Non-pigmented ciliary epithelial cell (primary cell): ENCODE data around the gene ATM.
A peak's percentile ranks its signal among the peaks of the same experiment; 100 is the strongest.

ENCODE experiments used
- DNase-seq: peaks from one replicate; pipeline ENCODE4 v3.0.0-alpha.2; 2010; ENCODE audit warnings: low read depth

Gene ATM, protein sequence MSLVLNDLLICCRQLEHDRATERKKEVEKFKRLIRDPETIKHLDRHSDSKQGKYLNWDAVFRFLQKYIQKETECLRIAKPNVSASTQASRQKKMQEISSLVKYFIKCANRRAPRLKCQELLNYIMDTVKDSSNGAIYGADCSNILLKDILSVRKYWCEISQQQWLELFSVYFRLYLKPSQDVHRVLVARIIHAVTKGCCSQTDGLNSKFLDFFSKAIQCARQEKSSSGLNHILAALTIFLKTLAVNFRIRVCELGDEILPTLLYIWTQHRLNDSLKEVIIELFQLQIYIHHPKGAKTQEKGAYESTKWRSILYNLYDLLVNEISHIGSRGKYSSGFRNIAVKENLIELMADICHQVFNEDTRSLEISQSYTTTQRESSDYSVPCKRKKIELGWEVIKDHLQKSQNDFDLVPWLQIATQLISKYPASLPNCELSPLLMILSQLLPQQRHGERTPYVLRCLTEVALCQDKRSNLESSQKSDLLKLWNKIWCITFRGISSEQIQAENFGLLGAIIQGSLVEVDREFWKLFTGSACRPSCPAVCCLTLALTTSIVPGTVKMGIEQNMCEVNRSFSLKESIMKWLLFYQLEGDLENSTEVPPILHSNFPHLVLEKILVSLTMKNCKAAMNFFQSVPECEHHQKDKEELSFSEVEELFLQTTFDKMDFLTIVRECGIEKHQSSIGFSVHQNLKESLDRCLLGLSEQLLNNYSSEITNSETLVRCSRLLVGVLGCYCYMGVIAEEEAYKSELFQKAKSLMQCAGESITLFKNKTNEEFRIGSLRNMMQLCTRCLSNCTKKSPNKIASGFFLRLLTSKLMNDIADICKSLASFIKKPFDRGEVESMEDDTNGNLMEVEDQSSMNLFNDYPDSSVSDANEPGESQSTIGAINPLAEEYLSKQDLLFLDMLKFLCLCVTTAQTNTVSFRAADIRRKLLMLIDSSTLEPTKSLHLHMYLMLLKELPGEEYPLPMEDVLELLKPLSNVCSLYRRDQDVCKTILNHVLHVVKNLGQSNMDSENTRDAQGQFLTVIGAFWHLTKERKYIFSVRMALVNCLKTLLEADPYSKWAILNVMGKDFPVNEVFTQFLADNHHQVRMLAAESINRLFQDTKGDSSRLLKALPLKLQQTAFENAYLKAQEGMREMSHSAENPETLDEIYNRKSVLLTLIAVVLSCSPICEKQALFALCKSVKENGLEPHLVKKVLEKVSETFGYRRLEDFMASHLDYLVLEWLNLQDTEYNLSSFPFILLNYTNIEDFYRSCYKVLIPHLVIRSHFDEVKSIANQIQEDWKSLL (N-terminal part only)

DNA sequence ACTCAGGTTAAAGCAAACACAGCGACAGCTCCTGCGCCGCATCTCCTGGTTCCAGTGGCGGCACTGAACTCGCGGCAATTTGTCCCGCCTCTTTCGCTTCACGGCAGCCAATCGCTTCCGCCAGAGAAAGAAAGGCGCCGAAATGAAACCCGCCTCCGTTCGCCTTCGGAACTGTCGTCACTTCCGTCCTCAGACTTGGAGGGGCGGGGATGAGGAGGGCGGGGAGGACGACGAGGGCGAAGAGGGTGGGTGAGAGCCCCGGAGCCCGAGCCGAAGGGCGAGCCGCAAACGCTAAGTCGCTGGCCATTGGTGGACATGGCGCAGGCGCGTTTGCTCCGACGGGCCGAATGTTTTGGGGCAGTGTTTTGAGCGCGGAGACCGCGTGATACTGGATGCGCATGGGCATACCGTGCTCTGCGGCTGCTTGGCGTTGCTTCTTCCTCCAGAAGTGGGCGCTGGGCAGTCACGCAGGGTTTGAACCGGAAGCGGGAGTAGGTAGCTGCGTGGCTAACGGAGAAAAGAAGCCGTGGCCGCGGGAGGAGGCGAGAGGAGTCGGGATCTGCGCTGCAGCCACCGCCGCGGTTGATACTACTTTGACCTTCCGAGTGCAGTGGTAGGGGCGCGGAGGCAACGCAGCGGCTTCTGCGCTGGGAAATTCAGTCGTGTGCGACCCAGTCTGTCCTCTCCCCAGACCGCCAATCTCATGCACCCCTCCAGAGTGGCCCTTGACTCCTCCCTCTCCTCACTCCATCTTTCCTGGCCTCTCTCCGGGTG lies at the start of gene ATM, which contains the start of gene NPAT:
ATM (plus strand) TSS at position 494 of the 774 bp plus-strand sequence. CDS start 4,558 bp downstream, outside the sequence.
NPAT (minus strand) TSS at position 65 of the 774 bp plus-strand sequence. CDS start 102 bp downstream, outside the sequence.
- peak; percentile 97 for DNase-seq

DNA sequence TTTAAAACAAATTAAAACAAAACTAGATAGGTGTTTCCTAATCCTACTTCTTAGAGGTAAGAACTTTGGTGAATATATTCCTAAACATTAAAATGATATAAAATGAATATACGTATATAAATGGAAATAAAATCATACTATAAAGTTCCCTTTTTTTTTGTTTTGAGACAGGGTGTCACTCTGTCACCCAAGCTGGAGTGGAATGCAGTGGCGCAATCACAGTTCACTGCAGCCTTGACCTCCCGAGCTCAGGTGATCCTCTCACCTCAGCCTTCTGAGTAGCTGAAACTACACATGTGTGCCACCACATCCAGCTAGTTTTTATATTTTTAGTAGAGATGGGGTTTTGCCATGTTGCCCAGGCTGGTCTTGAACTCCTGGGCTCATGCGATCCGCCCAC lies 45.3 kb upstream of the ATM start:
- DNase-seq = no peak

DNA sequence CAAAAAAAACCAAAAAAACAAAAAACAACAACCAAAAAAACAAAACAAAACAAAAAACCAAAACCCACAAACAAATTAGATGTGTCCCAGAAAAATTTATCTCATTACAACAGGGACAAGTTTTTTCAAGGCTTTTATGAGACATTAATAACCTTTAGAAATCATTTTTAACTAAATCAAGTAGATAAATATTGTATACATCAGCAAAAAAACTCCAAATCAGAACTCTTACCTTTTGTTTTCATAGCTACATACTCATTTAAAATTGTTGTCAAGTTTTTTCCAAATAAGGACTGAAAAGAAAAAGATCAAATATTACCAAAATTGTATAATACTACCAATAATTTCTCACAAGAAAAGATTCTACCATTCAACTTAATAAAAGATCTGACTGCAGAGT lies 29.1 kb upstream of the ATM start:
- DNase-seq = no peak

DNA sequence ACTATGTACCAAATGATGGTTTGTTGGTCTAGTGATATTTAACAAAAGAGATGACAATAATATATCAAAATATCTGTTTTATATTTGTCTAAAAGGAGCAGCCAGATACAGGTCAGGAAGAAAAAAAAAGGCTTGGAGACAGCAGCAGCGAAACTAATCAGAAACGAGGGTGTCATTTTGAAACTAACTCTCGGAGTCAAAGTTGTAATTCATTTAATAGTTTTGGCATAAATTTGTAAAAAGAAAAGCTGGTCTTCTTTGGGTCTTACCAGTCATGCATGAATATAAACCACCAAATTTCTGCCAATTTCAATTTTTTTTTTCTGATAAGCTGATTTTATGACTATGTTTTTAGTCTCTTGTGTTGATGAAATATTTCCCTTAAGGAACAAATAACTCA lies 26.0 kb upstream of the ATM start:
- no peak for DNase-seq

DNA sequence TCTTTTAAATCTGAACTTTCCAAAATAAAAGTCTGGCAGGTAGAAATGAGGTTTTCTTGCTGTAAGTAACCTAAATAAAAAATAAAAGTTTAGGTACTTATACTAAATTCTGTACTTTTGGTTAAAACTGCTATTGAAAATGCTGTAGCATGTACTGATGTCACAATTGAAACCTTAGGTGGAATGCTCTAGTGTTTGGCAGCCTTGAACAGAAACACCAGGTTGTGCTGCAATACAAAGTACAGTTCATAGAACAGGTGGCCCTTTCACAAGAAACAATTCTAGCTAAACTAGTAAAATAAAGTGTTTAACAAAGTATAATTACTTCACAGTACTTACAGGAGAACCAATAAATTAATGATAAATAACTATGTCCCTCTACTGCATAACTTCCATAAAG lies 25.5 kb upstream of the ATM start:
- no peak for DNase-seq

DNA sequence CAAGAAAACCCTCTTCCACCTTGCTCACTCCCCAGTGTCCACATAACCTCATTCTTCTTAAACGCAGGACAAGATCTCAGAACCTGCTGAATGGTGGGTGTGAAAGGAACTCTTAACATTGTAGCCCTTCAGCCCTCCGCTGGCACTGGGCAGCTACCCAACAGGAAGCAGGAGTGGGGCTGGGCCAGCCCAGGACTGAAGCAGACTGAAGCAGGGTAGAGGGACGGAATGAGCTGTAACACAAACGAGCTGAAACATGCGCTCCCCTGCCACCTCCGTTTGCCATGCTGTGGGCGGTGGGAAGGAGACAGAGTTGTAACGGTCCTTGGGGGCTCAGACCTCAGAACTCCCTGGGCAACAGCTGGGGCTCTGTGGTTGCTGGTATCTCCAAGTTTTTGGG lies 24.0 kb upstream of the ATM start:
- no peak for DNase-seq

DNA sequence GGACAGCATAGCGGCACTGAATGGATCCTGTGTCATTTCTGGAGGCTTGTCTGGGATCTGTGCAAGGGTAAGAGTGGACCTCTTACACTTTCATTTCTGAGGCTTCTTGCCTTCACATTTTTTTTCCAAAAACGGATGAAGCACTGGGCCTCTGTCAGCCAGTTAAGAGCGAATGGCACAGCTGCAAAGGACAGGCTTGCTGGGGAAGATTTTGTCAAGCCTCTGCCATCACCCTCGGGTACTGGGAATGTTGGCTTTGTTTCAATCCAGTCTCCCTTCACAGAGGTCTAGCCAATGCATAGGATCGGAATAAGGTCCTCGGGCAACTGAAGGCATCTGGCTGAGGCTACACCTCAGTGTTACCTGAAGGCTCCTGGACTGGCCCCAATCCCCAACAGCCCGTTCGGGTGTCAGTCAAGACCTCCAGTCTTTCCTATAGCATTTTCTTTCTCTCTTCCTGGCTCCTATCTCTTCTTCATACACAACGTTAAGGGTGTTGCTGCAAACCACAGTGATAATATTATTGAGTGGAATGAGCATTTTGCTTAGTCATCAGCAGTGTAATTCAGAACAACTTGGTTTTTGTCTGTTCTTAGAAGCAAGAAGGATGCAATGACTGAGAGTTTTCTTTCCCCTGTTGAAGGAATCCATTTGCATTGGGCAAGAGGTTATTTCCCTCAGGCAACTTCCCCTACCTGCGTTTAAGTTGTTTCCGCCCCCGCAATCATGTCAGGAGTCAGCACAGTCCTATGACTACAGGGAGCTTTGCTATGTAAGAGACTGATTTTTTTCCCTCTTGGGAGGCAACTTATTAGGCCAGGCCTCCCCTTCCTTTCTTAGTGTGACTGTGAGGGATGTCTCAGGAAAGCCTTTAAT lies 23.2 kb upstream of the ATM start:
- peak; percentile 26 for DNase-seq

DNA sequence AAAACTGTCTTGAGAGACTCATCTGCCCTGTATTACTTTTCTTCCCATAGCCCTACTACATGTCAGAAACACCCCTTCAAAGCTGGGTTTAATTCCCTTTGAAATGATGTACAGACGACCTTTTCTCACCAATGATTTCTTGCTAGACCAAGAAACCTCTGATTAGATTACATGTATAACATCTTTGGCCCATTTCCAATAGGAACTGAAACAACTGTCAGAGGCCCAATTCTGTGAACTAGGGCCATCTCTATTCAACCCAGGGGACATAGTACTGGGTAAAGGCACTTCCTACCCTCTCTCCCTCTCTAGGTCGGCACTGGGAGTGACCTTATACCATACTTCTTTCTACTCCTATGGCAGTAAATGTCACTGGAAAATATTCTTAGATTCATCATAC lies 19.8 kb upstream of the ATM start:
- no peak for DNase-seq

DNA sequence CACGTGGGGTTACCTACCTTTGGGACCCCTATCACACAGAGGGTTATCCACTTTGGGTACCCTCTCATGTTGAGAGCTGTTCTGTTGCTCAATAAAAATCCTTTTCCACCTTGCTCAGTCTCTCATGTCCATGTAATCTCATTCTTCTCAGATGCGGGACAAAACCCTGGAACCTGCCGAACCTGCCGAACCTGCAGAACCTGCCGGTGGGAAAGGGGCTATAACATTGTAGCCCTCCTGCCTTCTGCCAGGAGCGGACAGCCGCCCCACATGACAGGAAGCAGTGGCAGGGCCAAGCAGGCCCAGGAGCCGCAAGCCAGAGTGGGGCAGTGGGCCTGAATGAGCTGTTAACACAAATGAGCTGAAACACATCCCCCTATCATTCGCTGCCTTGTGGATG lies 18.5 kb upstream of the ATM start:
- DNase-seq = no peak

DNA sequence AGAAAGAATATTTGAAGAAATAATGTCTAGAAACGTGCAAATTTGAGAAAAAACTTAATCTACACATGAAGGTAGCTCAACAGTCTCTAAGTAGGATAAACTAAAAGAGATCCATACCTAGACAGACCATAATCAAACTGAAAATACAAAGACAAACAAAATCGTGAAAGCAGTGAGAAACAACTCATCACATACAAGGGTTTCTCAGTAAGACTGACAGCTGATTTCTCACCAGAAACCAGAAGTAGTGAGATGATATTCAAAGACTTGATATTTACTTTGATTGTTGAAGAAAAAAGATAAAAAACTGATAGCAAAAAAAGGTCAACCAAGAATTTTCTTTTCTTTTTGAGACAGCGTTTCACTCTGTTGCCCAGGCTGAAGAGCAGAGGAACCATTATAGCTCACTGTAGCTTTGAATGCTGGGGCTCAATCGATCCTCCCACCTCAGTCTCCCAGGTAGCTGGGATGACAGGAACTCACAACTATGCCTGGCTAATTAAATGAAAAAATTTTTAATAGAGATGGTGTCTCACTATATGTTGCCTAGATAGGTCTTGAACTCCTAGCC lies 17.9 kb upstream of the ATM start:
- no peak for DNase-seq

DNA sequence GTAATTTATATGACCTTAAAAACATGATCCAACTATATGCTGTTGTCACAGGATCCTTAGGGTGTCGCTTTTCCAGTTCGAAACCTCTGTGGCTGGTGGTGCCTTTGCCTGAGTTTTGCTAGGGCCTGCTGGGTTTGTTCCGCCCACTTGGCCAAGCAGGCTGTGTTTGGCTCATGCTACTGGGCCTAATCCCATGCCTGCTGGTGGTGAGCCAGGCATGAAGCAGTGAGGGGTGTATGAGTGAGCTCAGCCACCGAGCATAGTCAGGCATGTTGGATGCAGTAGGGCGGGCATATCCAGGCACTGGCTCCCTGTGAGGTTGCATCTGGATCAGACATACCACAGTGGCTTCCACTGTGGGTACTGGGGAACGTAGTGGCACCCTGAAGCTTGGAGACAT lies 16.7 kb upstream of the ATM start:
- DNase-seq = no peak

DNA sequence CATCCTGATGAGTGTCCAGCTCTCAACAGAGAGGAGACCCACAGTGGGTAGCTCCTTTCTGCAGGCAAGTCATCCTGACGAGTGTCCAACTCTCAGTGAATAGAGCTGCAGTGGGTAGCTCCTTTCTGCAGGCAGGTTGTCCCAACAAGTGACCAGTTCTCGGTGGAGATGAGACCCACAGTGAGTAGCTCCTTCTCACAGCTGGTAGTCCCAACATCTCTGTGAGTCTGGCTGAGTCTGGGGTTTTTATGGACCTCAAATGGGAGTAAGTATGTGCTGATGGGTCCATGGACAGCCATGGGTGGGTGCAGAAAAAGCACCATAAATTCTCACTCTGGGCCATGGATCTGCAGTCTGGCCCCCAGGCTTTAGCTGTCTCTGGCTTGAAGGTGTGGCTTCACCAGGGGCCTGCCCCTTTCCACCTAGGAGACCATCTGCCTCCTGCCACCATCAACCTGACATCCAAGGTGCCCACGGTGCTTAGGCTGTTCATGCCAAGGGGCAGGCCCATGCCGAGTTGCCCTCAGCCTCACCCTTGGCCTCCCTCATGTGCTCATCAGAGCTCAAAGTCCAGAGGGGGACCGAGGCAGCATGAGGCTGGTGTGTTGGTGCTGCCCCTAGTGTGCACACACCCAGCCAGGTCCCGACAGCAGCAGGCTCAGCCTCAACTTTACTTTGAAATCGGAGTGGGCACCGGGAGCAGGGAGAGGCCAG lies 15.7 kb upstream of the ATM start:
- no peak for DNase-seq

DNA sequence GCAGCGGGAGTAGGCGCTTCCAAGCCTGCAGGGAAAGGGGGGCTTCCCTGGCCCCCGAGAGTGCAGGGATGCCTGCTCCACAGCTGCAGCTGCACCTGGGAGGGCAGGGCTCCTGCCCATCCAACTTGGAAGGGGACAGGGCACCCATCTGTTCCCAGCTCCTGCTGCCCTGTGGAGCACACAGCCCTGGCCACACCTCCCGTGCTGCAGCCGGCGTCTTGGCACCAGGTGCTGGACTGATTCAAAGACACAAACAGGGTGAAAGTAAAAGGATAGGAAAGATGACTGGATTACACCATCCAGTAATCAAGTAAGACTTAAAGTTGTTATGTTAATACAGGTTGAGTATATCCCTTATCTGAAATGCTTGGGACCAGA lies 15.2 kb upstream of the ATM start:
- no peak for DNase-seq

DNA sequence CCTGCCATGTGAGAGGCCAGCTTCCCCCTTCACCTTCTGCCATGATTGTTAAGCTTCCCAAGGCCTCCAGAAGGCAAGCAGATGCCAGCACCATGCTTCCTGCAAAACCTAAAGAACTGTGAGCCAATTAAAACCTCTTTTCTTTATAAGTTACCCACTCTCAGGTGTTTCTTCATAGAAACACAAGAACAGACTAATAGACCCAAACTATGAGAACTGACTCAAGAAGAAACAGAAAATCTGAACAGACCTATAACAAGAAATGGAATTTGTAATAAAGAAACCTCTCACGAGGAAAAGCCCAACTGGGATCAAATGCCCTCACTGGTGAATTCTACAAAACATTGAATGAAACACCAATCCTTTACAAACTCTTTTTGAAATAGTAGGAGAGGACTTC lies 12.4 kb upstream of the ATM start:
- DNase-seq = no peak

DNA sequence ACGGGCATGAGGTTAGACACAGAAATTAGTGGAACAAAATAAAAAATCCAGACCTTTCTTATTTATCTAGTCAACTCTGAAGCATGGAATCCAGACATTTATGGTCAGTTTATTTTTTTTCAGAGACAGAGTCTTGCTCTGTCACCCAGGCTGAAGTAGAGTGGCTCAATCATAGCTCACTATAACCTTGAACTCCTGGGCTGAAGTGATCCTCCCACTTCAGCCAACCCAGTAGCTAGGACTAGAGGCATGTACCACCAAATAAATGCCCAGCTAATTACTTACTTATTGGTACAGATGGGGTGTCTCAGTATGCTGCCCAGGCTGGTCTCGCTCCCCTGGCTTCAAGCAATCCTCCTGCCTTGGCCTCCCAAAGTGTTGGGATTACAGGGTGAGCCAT lies 9.1 kb upstream of the ATM start:
- no peak for DNase-seq

DNA sequence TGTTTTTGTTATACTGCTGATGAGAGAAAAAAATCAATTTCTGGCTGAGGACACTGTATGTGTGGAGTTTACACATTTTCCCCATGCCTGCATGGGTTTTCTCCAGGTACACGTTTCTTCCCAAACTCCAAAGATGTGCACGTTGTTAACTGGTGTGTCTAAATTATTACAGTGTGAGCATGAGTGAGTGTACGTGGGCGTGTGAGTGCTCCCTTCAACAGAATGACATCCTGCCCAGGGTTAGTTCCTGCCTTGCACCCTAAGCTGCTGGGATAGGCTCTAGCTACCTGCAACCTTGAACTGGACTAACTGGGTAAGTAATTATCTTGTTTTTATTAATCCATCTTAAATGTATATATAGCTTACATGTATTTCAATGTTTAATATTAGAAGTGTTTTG lies 5.9 kb upstream of the ATM start:
- DNase-seq = no peak

DNA sequence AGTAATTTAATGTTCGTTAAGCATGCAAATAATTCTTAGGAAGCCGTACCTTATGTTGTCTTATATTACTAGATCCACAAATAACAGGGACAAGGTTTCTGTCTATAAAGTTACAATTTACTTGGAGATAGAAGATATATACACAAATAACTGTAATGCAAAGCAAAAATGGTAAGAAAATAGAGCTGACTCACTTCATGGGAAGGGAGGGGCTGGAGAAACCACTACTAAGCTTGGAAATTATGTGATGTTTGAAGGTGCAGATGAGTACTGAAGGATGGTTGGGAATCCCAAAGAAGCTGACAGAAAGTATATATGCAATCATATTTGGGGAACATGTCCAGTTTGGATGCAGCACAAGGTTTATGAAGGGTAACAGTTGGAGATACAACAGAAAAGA lies 4.4 kb upstream of the ATM start:
- no peak for DNase-seq

DNA sequence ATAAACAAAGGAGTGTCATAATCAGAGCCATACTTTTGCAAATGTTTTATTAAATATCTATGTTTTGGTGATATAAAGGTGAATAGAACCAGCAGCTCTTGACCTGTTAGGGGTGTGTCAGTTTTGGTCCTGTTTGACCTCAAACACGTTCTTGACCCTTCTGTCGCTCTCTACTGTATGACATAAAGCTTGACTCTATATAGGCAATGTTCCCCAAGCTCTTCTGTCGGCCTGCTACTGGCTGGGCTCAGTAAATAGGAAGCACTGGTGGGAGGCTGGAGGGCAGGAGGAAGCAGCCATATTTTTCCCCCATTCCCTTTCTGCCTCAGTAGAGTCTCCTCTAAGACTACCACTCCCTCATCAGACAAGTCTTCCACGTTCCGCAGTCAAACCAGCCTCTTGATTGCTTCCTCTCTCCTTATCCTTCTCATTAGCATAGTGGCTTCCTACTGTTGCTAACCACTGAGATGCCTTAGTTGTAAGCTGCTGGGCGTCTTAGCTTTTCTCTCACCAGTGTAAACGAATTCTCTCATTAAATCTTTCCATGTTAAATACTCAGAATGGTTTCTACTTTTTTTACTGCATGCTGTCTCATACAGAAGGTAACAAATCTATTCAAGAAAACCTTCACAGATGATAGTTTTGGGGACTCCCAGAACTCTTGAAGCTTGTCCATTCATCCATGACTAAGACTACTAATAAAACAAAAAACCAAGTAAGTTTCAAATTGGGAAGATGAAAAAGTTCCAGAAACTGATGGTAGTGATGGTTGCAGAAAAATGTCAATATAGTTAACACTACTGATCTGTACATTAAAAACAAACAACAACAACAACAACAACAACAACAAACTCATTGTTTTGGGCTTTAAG lies 3.7 kb upstream of the ATM start:
- no peak for DNase-seq
